GM18870 (cell line): Measurements from ENCODE around the gene NCBP2.

Experiments used
- ATAC-seq: cut with Tn5 transposase; IDR thresholded peaks from one replicate; pipeline ENCODE4 v1.9.1; 2021; ENCODE audit warnings: moderate library complexity; ENCODE audit not compliant: unreplicated experiment

Gene NCBP2

DNA sequence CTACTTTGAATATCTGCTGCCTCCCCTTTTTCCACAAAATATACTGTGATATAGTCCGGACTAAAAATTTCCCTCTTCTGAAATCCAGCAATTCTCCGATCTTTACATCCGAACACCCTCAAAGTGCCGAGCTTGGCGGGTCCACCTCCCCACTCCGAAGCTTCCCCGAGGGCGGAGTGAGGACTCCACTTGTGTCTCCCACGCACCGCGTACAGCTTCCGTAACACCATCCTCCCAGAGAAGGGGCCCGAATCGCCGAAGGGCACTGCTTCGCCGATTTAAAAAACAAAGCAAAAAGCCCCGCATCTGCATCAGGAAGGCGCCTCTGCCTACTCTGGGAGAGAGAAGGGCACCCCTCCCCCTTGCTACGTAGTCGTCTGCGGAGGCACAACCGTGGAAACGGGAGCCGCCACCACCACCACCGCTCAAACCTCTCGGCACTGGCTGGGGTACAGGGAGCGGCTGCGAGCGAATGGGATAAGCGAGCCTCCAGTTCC lies 551 bp downstream of the NCBP2 start:
- peak; percentile 14 for ATAC-seq

DNA sequence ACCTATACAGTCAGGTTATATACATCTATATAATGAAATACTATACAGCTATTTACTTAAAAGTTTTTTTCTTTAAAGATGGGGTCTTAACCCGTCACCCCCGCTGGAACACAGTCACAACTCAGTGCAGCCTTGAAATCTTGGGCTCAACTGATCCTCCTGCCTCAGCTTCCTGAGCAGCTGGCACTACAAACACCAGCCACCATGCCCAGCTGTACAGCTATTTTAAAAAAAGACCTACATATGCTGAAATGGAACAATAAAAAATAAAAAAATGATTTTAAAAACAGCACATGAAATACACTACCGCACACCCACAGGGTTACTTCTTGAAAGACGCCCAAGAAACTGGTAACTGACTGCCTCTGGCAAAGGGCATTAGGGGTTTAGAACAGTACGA lies 3.8 kb downstream of the NCBP2 start:
- ATAC-seq: no peak

DNA sequence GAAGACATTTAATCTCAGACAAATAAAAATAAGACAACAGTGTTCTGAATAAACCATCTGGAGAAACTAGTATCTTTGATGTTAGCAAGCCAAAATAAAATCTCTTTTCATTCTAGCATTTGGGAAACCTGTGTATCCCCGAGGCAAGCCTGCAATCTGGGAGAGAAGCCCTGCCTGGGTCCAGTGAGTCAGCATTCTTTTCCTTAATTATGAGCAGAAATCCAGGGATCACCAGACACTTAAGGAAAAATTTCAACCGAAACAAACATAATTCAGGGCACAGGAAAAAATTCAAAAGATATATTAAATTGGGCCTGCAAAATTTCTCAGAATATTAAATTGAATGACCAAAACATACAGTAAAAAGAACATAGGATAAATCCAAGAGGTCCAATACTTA lies 4.2 kb downstream of the NCBP2 start:
- no peak for ATAC-seq

DNA sequence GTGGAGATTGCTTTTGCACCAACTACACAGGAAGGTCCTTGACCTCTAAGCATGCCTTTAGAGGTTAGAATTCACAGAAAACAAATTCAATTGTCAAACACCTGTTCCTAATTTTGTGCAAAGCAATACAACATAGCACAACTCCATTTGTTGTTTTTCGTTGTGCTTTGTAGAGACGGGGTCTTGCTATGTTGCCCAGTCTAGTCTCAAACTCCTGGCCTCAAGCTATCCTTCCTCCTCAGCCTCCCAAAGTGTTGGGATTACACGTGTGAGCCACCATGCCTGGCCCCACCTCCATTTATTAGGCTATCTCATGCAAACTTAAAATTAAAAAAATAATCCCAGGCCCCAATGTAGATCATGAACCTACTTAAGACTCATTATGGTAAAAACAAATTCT lies 6.0 kb downstream of the NCBP2 start:
- ATAC-seq: no peak

DNA sequence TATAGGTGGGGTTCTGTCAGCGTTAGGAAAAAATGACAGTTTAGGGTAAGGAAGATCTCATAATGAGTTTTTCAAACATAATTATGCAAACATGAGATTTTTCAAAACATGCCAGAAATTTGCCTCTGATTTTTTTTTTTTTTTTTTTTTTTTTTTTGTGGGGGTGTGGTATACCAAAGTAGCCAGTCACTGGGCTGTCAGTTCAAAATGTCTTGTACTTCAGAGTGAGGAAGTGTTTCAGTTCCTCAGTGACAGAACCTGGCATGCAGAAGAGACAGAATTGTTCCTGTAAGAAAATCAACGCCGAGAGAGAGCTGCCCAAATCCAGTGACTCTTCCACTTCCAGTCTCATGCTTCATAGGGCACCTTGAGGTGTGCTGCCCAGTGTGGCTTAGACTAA lies 9.7 kb downstream of the NCBP2 start:
- ATAC-seq: no peak

DNA sequence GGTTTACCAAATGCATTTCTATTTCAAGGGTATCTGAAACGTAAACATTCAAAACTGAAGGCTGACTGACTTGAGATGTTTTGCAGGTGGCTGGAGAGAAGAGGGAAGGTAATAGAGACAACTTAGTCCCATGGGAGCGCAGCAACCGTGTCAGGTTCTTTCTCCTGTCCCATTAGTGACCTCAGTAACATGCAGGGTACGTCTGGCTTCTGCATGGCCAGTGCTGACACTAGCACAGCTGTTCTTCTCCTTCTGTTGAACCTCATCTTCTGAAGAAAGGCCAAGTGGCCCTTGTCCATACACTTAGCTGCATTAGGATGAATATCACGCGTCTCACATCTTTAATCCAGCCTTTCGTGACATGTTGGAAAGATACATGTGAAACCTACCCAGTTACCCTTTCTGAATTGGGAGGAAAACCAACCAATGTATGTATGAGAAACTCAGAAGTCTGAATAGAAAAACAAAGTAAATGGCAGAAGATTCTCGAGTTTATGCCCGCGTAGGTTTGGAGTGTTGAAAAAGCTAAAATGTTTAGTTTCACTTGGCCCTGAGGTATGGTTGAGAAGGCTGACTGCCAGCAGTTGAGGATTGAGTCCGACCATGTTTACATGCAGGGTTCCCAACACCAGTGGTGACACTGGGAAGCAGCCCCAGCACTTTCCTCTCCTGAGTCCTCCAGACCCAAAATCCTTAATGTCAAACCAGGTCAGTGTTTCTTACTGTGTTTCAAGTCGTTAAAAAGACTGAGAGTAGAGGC lies 10.3 kb downstream of the NCBP2 start:
- ATAC-seq: no peak

DNA sequence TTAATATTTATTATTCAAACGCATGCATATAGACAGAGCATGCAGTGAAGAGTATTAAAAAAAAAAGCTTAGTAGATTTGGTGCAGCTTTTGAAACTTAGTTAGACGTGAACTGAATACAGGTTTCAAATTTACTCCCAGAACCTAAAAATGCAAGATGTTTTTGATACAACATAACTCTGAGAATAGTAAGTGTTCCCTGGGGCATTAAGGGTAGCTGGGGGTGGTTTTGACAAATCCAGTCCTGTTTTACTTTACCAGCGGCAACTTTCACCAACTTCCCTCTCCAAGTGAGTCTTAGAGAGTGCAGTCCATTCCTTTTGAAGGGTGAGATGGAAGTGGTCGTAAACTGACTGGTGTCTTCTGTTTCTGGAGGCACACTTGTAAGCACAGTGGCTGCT lies 11.2 kb downstream of the NCBP2 start:
- ATAC-seq: no peak

DNA sequence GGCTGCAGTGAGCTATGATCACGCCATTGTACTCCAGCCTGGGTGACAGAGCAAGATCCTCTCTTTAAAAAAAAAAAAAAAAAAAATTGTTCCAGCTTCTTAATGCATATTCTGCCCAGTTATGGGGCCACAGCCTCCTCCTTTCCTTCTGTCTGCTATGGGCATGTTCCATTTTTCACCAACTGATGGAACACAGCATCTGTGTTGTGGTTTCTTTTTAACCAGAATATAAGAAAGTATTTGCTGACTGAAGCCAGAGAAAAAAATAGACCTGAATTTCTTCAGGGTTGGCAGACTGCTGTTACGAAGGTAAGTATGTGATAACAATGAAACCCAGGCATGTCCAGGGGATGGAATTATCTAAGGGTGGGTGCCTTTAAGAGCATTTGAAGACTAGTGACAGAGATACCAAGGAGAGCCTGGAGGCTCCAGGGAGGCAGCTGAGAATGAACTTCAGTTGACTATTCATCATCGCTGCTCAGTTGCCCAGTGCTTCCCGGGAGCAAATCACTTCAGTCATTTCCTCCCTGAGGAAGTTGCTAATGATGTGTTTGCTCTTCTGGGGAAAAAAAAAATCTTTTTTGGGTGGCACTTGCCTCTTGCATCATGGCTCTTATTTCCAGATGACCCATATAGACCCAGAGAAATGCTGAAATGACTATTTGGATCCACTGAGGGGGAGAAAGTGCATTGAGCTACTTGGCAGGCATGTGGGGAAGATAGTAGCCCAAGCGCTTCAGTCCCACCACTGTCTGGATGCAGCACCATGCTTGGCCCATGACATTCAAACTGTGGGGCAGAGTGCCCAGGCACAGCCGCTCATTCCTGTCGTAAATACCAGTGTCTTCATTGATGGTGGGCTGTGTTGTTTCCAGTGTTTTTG lies 14.5 kb downstream of the NCBP2 start:
- no peak for ATAC-seq

DNA sequence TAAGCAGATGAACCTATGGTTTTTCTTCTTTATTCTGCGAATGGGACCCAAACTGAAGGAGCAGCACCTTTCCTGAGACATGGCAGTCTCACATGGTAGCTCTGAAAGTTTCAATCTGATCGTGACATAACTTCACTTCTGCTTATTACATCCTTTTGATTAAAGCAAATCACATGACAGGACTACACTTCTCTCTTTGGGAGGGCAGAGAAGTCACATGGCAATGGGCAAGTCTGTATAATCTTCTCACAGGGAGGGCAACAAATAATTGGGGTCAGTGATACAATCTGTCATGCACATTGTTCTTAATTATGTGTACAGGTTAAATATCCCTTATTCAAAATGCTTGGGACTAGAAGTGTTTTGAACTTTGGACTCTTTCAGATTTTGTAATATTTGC lies 21.6 kb downstream of the NCBP2 start:
- ATAC-seq: no peak

DNA sequence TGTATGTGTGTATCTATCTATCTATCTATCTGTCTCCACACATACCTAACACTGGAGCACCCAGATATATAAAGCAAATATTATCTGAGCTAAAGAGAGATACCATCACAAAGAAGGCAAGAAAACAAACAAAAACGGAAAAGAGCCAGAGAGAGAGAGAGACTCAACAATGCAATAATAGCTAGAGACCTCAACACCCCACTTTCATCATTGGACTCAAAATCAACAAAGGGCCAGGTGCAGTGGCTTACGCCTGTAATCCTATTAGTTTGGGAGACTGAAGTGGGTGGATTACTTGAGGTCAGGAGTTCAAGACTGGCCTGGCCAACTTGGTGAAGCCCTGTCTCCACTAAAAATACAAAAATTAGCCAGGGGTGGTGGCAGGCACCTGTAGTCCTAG lies 23.4 kb downstream of the NCBP2 start:
- no peak for ATAC-seq

DNA sequence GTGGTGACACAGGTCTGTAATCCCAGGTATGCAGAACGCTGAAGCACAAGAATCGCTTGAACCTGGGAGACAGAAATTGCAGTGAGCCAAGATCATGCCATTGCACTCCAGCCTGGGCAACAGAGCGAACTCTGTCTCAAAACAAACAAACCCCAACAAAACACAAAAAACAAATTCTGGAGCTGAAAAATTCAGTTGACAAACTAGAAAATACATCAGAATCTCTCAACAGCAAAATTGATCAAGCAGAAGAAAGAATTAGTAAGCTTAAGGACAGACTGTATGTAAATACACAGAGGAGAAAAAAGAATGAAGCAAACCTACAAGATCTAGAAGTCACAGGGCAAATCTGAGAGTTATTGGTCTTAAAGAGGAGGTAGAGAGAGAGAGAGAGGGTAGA lies 25.3 kb downstream of the NCBP2 start:
- ATAC-seq: no peak

DNA sequence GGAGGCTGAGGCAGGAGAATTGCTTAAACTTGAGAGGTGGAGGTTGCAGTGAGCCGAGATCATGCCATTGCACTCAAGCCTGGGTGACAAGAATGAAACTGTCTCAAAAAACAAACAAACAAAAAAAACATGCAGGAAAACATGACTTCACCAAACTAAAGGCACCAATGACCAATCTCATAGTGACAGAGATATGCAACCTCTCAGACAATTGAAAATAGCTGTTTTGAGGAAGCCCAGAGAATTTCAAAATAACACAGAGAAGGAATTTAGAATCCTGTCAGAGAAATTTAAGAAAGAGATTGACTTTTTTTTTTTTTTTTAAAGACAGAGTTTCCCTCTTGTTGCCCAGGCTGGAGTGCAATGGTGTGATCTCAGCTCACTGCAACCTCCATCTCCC lies 26.1 kb downstream of the NCBP2 start:
- no peak for ATAC-seq

DNA sequence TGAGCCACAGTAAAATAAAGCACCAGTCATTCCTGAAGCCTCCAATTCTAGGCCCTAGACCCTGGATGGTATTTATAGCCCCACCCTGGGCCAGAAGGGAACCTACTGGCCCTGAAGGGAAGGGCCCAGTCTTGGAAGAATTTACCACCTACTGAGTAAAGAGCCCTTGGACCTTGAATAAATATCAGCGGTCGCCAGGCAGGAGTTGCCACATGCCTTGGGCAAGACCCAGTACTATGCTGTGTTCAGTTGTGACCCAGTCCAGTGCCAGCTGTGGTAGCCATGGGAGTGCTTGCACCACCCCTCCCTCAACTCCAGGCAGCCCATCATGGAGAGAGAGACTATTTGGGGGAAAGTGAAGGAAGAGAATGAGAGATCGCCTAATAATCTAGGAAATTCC lies 27.0 kb downstream of the NCBP2 start:
- ATAC-seq: no peak

DNA sequence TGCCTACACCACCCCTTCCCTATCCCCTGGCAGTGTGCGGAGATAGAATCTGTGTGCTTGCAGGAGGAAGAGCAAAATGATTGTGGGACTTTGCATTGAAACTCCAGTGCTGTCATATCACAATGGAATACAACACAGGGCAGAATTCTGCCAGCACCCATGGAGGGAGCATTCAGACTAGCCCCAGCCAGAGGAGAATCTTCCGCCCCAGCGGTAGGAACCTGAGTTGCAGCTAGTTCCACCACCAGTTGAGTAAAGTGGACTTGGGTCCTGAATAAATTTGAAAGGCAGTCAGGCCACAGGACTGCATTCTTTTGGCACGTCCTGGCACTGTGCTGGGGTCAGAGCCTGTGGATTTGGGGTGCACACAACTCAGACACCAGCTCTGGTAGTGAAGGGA lies 27.5 kb downstream of the NCBP2 start:
- no peak for ATAC-seq

DNA sequence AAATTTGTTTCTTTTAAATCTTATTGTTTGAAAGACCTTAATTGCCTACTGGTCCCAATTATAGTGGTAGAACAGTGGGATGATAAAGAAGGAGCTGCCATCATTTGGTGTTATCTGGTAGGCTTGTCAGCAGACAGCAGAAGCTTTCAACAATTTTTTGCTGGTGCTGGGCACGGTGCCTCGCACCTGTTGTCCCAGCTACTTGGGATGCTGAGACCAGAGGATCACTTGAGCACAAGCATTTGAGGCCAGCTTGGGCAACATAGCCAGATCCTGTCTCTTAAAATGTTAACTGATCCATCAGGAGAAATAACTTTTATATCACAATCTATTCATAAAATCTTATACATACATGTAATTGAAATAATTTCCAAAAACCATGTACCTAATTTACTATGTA lies 38.6 kb downstream of the NCBP2 start:
- ATAC-seq: no peak

DNA sequence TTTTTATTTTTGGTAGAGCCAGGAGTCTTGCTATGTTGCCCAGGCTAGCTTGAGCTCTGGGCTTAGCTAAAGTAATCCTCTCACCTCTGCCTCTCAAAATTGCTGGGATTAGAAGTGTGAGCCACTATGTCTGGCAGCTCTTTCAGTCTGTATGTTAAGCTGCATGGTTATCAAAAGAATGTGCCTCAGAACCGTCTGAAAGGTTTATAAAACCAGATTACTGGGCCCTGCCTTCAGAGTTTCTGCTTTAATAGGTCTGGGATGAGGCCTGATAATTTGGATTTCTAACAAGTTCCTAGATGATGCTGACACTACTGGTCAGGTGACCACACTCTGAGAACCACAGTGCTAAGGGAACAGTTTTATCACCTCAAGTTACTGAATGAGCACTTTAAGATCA lies 40.0 kb downstream of the NCBP2 start:
- ATAC-seq: no peak

DNA sequence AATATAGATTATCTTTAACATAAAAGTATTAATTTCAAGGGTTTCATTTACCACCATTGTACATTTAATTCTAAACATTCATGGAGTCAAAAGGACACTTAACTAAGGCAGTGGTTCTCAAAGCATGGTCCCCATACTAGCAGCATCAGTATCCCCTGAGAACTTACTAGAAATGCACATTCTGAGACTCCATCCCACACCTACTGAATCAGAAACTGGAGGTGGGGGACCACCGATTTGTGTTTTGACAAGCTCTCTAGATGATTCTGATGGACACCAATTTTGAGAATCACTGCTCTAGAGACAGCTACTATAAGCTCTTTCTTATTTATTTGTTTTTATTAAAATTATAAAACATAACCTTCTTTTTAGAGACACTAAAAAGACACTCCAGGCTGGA lies 40.6 kb downstream of the NCBP2 start:
- no peak for ATAC-seq

DNA sequence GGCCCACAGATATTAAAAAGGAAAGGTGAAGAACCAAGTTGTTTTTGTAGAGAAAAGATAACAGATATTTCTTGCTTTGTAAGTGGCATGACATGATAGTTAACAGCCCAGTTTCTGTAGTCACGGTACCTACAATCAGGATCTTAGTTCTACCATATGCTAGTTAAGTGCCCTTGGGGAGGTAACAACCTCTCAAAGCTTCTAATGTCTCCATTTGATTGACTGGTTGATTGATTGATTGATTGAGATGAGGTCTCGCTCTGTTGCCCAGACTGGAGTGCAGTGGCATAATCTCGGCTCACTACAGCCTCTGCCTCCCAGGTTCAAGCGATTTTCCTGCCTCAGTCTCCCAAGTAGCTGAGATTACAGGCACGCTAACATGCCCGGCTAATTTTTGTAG lies 46.1 kb downstream of the NCBP2 start:
- no peak for ATAC-seq

DNA sequence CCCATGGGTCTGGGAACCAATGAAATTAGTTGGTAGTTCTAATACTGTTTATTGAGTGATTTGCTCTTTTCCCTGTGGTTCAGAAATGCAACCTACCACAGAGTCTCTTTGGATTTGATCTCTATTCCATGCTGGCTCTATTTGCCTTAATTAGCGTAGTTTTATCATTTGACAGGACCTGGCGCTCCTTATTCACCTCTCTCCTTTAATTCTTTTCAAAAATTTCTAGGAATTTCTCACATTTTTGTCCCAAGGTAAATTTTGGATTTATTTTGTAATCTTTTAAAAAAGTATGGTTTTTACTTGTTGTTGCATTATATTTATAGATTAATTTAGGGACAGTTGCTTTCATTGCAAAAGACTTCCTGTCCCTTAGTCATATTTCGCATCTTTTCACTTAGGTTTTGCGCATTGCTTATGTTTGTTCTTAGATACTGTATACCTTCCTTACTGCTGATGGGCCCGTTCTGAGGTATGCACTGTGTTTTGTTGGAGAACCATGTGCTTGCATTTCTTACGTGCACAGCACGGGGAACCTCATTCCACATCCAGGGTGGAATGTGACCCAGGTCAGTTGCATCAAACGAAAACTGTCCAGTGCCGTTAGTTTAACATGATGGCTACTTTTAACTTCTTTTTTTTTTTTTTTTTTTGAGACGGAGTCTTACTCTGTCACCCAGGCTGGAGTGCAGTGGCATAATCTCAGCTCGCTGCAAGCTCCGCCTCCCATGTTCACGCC lies 47.6 kb downstream of the NCBP2 start:
- no peak for ATAC-seq

DNA sequence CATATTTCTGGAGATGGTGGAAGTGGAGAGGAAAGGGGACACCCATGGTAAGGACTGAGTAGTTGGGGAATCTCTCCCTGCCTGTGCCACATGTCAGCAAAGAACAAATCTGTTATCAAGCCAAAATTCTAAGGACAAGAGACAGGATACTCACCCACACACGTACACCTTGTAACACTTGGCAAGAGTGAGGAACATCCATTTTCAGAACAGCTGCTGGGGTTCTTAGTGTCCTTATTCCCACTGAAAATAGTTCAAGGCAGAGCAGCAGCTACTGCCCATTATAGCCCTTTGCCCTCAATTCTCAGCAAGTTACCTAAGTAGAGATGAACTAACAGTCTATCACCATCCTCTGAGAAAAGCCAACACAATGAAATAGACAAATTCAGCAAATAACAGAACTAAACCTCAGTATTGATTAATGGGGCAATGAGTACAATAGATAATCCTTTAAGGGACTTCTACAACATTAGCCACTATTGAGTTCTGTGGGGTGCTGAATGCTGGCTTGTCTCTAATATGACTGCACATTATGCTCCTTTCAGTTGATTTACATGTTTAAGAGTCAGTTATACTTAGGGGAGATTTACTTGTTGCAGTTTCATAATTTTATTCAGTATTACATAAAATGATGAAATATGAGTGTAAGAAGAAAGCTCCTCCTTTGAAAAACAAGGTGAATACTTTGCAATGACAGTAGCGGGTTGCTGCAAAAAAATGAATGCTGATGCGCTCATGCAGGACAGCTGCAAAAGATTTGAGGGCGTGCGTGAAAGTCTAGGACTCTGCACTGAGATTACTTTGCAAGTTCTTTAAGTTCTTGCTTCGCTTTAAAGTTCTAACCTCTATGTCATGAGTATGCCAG lies 52.3 kb downstream of the NCBP2 start:
- ATAC-seq: no peak

DNA sequence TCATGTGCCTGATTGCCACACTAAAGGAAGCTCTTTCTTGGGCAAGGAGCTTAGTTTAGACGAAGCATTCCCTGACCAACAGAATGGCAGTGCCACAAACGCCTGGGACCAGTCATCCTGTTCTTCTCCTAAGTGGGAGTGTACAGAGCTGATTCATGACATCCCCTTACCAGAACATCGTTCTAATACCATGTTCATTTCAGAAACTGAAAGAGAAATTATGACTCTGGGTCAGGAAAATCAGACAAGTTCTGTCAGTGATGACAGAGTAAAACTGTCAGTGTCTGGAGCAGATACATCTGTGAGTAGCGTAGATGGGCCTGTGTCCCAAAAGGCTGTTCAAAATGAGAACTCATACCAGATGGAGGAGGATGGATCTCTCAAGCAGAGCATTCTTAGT lies 56.2 kb downstream of the NCBP2 start:
- ATAC-seq: no peak
